CD1c-positive myeloid dendritic cell (primary cell): Measurements from ENCODE around the gene RNF167.
A peak's percentile ranks its signal among the peaks of the same experiment; 100 is the strongest.

Source experiments
- DNase-seq: peaks from one replicate; pipeline ENCODE4 v3.0.0-alpha.2; 2016; ENCODE audit errors: extremely low spot score

The RNF167 gene

DNA sequence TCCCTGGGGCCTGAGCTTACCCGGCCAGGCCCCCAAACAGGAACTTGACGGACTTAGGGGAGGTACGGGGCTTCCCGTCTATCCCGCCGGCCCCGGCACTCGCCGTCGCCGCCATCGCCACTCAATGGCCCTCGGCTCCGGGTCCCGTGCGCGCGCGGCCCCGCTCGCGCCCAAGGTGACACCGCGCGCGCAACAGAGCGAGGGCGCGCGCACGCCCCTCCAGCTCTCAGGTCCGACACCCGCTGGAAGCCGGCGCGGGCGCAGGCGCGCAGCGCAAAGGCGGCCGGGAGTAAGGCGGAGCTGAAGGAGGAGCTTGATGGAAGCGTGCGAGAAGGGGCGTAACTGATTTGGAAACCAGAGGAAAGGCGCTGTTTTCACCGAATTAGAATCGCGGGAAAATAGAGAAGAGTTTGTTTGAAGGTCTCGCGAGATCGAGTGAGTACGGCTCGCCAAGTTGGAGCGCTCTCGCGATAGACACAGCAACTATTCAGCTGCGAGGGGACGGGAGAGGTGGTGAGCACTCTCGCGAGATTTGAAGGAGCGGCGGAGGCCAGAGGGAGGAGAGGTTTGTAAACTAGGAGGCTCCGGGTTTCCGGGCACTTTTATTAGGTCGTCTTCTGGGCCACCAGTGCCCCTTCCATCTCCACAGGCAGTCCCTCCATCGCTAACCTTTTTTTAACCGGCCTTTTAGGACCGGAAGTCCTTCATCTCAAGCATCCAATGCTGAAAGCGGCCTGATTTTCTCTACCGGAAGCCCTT lies at the start of gene RNF167, which contains the start of gene SLC25A11:
Gene RNF167, plus strand, starts transcription at position 473 of the 759 bp plus-strand sequence. CDS start 642 bp downstream, outside the sequence.
Gene SLC25A11, minus strand, starts transcription at position 251 of the 759 bp plus-strand sequence. Its CDS starts 136 bp downstream, at position 115.
- DNase-seq: peak; percentile 100

- no peak for DNase-seq
Measured at GRCh38 chr17:4891411-4892410, 48.4 kb upstream of the RNF167 start.

- DNase-seq: no peak
Measured at GRCh38 chr17:4892499-4893221, 47.4 kb upstream of the RNF167 start.

DNA sequence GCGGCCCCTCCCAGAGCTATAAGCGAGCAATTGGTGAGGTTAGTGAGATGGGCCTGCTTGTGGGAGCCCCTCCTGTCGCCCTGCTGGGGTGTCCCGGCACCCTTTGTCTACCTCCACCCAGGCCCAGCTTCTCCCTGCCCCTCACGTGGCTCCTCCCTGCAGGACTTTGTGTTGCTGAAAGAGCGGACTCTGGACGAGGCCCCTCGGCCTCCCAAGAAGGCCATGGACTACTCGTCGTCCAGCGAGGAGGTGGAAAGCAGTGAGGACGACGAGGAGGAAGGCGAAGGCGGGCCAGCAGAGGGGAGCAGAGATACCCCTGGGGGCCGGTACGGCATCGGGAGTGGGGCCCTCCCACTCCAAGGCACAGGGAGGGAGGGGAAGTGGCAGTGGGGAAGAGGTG lies 46.8 kb upstream of the RNF167 start:
- DNase-seq: no peak

GRCh38 chr17:4893721-4894560 lies 46.1 kb upstream of the RNF167 start:
- no peak for DNase-seq

DNA sequence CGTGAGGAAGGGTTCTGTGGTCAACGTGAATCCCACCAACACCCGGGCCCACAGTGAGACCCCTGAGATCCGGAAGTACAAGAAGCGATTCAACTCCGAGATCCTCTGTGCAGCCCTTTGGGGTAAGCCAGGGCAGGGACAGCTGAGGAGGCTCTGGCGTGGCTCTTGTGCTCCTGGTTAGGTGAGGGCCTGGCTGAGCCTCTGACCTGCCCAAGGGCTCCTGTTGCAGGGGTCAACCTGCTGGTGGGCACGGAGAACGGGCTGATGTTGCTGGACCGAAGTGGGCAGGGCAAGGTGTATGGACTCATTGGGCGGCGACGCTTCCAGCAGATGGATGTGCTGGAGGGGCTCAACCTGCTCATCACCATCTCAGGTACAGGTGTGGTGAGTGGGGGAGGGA lies 44.9 kb upstream of the RNF167 start:
- no peak for DNase-seq

DNA sequence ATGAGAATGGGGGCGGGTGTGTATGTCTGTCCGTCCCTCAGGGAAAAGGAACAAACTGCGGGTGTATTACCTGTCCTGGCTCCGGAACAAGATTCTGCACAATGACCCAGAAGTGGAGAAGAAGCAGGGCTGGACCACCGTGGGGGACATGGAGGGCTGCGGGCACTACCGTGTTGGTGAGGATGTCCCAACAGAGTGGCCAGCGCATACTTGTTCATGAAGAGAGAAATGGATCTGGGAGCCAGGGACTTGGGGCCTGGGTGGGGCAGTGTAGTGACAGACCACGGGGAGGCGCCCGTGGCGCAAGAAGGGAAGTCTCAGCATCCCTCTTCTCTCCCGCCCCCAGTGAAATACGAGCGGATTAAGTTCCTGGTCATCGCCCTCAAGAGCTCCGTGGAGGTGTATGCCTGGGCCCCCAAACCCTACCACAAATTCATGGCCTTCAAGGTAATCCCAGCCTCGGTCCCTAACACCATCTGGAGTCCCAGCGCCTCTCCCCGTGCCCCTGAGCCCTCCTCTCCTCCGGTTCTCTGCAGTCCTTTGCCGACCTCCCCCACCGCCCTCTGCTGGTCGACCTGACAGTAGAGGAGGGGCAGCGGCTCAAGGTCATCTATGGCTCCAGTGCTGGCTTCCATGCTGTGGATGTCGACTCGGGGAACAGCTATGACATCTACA lies 44.3 kb upstream of the RNF167 start:
- DNase-seq: peak; percentile 59

- no peak for DNase-seq
Measured at GRCh38 chr17:4896332-4897197, 43.5 kb upstream of the RNF167 start.

GRCh38 chr17:4897198-4897687 lies 42.8 kb upstream of the RNF167 start:
- no peak for DNase-seq

DNA sequence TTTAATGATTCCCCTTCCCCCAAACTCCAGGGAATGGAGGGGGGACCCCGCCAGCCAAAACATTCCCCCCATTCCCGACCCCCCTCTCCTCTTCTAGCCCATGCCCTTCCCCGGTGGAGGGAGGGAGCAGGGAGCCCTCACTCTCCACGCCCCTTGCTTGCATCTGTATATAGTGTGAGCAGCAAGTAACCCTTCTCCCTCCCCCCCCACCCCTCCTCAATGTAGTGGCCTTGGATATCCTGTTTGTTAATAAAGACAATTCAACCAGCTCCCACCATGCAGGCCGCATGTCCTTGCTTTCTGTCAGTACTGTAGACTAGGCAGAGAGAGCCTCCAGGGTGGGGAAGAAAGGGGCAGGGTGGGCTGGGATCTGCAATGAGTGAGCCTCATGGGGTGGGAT lies 42.3 kb upstream of the RNF167 start:
- no peak for DNase-seq

DNA sequence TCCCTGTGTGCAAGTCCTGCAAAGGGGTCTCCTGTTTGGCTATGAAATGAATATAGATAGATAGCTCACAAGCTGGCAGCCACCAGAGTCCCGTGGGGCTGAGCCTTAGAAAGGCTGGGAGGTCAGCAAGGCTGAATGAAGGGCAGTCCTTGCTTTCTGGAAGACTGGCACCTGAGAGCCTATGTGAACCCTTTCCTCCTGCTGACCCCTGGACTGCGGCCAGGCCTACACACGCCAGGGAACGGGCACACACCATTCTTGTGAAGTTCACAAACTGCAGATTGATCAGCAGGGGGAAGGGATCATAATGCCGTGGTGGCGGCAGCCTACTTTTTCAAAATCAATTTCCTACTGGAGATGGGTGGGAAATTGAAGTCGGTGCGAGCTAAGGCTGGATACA lies 41.7 kb upstream of the RNF167 start:
- DNase-seq: no peak

- no peak for DNase-seq
Measured at GRCh38 chr17:4898927-4899326, 41.1 kb upstream of the RNF167 start.

GRCh38 chr17:4899341-4900230 lies 40.5 kb upstream of the RNF167 start, which contains the start of gene C17orf107:
Gene C17orf107, plus strand, starts transcription at chr17:4899536. Its CDS starts 227 bp downstream, at chr17:4899763.
- peak; percentile 100 for DNase-seq

DNA sequence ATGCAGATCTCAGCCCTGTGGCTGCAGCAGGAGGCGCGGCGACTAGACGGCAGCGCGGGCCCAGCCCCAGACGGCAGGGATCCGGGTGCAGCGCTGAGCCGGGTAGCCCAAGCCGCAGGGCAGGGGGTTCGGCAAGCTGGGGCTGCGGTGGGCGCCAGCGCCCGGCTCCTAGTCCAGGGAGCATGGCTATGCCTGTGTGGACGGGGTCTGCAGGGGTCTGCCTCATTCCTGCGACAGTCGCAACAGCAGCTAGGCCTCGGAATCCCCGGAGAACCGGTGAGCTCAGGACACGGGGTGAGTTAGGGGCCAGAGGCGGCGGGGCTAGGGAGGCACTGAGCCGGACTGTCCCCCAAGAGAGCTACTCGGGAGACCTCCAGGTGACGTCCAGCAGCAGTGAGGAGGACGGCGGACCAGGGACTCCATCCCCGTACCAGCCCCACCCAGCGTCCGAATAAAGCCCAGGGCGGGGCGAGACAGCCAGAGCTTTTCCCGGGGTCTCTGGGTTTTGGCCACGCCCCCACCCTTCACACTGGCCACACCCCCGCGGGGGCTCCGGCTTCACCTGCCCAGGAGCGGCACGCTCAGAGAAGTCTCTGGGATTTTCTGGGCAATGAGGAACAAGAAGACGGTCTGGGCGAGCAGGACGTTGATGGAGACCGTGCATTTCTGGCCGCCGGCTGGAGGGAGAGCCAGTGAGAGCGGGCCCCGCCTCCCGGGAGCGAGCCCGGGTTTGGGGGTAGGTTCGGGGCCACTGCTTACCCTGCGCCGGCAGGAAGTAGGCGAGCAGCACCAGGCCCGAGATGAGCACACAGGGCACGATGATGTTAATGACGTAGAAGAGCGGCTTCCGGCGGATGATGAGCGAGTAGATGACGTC lies 39.6 kb upstream of the RNF167 start:
- DNase-seq: peak; percentile 83

DNA sequence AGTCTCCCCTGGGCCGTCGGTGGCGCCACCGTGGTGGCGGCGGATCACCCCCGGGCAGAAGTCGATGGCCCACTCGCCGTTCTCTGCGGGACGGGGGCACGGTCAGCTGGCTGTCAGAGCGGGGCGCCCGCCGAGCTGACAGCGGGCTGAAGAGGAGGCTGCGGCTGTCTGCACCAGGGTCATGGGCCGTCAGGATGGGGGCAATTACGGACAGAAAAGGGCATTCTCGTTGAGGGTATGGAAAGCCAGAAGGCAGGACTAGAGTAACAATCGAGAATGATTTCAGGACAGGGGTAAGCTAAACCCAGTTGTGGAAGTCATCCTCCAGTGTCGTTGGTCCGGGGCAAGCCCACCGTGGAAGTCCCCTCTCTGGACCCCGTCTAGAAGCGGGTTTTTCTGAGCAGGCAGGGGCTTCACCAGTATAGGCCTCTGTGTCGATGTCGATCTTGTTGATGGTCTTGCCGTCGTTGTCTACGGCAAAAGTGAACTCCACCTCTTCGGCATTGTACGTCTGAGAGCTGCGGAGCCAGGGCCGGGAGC lies 38.9 kb upstream of the RNF167 start:
- no peak for DNase-seq

DNA sequence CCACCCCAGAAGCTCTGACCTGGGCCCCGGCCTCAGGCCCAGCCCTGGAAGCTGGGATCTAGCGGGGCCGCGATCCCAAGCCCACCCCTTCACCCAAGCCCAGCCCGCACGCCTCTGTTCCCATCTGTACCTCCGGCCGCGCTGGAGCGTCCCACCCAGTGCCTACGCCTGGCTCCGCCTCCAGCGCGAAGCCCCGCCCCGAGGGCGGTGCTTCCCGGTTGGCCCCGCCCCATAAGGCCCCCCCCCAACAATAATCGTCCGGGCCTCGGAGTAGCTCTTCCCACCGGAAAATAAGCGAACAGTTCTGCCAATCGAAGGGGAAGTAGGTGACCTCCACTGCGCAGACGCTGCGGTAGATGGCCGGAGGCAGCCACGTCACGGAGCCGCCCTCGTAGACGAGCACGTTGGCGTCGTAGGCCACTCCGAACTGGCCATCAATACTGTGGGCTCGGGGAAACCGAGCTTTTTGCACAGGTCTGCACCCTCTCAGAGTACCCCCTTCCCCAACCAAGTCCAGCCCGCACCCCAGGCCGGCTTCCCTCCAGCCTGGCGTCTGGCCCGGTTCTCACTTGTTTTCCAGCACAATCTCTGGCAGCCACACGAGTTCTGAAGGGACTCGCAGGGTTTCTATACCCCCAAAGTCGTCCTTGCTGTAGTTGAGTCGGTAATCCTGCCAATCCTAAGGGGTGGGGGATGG lies 38.3 kb upstream of the RNF167 start:
- DNase-seq: peak; percentile 80
